Omental fat pad (tissue), 4 donors: Measurements from ENCODE around the gene GNGT2. TPM values are rescaled to one million over a fixed set of nuclear protein-coding genes. Genes with fewer than 3 reads are reported as not detected.

Source experiments
- ATAC-seq: fragments of 150-250 bp; one replicate; pipeline ENCODE4 v1.9.1; 2016; ENCODE audit warnings: mild to moderate bottlenecking, moderate library complexity; ENCODE audit not compliant: low FRiP score
- DNase-seq: peaks from one replicate; pipeline ENCODE4 v3.0.0-alpha.2; 2019; ENCODE audit warnings: low spot score
- total RNA-seq, 4 donors: library from RNA; depleted of rRNA; stranded (reverse); fragments of >200 nt; gene quantifications; one replicate each; pipeline ENCODE4 v1.1.0, GENCODE V29; 2016
- TF ChIP-seq, protein P1 (sequence below), 3 donors: fragments of 450-650 bp; IDR thresholded peaks; one replicate each; pipeline ENCODE4 v1.5.1; 2016 to 2017; ENCODE audit warnings: antibody characterized with exemption in 3 of 3, mild to moderate bottlenecking in 3 of 3, moderate library complexity in 2 of 3

The GNGT2 gene
- total RNA-seq, 4 donors from 2014 or later = 0.74 to 5.2 (median 2.9) TPM

DNA sequence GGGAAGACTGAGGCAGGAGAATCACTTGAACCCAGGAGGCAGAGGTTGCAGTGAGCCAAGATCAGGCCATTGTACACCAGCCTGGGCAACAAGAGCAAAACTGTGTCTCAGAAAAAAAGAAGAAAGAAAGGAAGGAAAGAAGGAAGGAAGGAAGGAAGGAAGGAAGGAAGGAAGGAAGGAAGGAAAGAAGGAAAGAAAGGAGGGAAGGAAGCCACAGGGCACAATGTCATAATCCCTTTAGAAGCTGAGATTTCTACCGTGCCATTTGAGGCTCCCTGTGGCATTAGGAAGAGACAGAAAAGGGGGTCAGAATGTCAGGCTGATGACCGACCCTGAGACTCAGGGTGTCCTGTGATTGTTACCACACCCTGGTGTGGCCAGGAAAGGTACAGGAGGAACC, 6.6 kb downstream of the GNGT2 start:
- ATAC-seq (no peak), DNase-seq (no peak)
- TF ChIP-seq, protein P1, sequence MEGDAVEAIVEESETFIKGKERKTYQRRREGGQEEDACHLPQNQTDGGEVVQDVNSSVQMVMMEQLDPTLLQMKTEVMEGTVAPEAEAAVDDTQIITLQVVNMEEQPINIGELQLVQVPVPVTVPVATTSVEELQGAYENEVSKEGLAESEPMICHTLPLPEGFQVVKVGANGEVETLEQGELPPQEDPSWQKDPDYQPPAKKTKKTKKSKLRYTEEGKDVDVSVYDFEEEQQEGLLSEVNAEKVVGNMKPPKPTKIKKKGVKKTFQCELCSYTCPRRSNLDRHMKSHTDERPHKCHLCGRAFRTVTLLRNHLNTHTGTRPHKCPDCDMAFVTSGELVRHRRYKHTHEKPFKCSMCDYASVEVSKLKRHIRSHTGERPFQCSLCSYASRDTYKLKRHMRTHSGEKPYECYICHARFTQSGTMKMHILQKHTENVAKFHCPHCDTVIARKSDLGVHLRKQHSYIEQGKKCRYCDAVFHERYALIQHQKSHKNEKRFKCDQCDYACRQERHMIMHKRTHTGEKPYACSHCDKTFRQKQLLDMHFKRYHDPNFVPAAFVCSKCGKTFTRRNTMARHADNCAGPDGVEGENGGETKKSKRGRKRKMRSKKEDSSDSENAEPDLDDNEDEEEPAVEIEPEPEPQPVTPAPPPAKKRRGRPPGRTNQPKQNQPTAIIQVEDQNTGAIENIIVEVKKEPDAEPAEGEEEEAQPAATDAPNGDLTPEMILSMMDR (IDR thresholded peaks at IDR 0.05) = no peak

DNA sequence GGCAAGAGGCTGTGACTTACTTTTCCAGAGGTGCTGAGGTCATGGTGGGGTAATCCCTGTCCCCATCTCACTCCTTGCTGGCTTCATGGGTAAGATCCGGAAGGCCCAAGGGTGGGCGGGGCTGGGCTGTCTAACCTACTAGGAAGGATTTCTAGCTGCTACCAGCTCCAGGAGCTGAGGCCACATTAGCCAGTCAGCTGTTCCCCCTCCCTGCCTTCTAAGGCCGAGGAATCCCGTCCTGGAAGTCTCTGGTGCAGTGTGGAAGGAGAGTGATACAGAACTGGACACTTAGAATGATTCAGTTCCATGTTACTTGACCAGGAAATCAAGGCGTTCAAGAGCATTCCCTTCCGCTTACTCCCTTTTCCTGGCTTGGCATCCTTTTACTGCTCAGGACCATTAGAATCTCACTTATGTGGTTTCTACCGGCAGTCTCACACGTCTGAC, 8.9 kb downstream of the GNGT2 start:
- TF ChIP-seq, protein P1 (IDR thresholded peaks at IDR 0.05) = no peak
- no peak for DNase-seq
- no peak for ATAC-seq

DNA sequence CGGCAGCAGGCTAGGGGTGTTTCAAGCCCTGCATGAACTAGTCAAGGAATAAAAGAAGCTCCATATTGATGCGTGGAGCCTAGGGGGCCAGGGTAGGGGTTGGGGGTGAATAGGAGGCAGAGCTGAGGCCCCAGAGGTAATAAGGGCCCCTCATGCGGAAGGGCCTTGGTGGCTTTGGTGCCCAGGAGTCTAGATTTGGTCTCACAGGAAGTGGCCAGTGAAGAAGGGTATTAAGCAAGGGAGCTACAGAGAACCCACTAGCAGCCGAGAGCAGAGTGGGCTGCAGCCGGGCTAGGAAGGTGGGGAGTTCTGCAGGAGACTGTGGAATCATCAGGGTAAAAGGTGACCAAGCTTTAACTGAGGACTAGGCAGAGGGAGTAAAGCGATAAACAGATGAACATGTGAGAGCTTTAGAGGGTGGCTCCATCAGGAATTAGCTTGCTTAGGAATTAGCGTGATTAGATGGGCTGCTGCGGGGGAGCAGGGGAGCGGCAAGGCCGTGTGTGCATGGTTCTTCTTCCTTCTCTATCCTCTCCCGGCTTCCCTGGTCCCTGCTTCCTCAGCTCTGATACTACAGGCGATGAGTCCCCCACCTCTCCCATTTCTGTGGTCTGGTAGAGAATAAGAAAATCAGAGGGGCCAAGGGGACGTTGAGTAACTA, 9.8 kb downstream of the GNGT2 start:
- no peak for ATAC-seq
- TF ChIP-seq, protein P1 (IDR thresholded peaks at IDR 0.05) = no peak
- no peak for DNase-seq

DNA sequence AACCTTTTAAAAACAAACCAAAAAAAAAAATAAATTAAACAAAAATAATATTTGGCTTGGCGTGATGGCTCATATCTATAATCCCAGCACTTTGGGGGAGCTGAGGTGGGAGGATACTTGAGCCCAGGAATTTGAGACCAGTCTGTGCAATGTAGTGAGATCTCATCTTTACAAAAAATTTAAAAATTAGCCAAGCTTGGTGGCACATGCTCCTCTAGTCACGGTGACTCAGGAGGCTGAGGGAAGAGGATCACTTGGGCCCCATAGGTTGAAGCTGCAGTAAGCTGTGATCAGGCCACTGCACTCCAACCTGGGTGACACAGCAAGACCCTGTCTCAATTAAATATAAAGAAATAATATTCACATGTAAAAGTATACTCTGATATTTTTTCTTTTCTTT, 12.2 kb downstream of the GNGT2 start:
- DNase-seq = no peak
- no peak for ATAC-seq
- TF ChIP-seq, protein P1 (IDR thresholded peaks at IDR 0.05) = no peak

DNA sequence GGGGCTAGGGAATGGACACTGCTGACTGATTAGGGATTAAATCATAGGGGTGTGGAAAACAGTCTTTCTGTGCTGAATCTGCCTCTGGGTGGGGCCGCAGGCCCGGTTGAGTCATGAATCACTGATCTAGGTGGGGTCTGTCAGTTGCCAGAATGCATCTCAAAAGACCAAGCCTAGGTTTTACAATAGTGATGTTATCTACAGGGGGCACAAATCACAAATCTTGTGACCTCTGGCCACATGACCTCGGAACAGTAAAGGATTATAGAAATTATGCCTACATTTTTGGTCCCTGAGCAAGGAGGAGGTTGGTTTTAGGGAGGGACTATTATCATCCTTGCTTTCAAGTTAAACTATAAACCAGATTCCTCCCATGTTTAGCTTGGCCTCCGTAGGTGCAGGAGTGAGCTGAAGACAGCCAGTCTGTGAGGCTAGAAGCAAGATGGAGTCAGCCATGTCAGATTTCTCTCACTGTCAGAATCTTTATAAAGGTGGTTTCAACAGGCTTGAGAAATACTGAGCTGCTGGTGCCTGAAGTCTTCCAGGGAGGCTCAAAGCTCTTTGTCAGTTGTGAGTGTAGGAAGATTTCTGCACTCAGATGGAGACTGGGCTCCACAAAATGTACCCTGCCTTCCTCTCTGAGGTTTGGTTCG, 12.9 kb downstream of the GNGT2 start:
- ATAC-seq (no peak), DNase-seq (no peak)
- TF ChIP-seq, protein P1 (IDR thresholded peaks at IDR 0.05) = no peak

DNA sequence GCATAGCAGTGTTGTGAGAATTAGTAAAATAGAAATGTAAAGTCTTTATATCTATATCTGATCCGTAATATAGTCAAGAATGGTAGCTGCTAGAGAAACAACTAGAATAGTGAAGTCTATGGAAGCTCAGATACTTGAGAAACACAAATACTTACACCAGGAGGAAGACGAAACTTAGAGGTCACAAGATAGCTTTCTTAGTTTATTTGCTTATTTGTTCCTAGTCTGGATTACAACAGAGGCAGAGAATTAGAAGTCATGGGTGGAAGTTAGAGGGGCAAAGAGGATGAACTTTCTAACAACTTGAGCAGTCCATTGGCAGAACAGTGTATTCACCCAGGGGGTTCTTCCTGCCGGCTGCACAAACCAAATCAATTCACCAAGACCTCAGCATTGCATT, 13.9 kb downstream of the GNGT2 start:
- DNase-seq (no peak), ATAC-seq (no peak)
- TF ChIP-seq, protein P1 (IDR thresholded peaks at IDR 0.05) = no peak

DNA sequence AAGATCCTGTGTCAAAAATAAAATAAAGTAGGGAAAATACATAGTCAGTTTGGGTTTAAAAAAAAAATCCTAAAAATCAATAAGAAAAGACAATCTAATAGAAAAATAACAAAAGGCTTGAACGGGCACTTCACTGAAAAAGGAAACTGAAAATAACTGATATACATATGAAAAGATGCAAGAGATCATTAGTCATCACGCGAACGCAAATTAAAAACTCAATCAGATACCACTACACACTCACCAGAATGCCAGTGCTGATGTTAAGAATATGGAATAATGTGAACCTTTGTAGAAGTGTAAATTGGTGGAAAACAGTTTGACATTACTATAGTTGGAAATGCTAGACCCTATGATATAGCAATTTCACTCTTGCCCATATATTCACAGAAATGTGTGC, 14.6 kb downstream of the GNGT2 start:
- TF ChIP-seq, protein P1 (IDR thresholded peaks at IDR 0.05) = no peak
- no peak for DNase-seq
- ATAC-seq = no peak
